Epidermal melanocyte (primary cell): ENCODE results near the gene RHOC.

Experiments used
- DNase-seq: peaks from one replicate; pipeline ENCODE4 v3.0.0; 2011; ENCODE audit warnings: low spot score; ENCODE audit not compliant: insufficient read length

Gene RHOC

DNA sequence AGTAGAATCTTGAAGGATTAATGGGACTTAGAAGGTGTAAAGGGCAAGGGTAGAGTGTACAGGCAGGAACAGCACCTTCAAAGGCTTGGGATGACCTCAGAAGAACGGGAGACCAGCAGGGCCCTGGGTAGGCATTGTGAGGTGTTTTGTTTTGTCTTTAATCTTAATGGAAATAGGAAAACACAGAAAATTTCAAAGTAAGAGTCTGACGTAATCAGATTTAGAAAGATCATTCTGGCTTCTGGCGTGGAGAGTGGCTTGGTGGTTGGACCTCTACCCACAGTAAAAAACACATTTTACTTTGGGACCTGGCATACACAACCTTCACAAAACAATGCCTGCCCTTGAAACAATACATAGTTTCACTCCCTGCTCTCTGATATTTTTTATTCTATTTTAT, 28.3 kb downstream of the RHOC start:
- DNase-seq: no peak

DNA sequence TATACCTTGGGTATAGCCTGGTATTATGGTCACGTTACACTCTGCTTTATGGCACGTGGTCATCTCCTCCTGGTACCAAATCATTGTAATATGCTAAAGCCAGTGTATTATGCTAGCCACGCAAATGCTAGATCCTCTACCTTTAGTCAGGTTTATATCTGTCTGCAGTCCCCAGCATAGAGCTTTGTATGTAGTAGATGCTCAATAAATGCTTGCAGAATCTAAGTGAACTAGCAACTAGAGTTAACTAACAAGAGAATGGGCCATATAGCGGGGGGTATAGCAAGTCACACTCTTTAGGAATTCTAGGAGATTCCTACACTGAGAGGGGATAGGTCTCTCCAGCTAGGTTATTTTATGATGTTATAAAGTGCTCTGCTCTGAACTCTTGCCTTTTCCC, 29.4 kb downstream of the RHOC start:
- no peak for DNase-seq

DNA sequence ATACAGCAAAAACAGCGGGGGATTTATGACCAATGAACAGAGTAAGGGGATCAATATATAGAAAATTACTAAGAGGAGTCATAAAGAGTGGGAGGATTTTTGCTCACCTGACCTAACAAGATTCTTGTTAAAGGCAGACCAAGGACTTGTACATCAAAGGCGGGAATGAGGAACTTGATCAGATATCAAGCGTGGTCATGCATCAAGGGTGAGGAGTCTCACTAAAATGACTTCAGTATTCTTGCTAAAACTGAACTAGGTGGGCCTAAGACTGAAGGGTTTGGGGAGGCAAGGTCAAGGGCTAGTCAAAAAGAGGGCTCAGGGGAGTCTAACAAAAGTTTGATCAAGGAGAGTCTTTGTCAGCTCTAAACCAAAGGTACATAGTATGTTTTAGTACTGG, 30.4 kb downstream of the RHOC start:
- no peak for DNase-seq

DNA sequence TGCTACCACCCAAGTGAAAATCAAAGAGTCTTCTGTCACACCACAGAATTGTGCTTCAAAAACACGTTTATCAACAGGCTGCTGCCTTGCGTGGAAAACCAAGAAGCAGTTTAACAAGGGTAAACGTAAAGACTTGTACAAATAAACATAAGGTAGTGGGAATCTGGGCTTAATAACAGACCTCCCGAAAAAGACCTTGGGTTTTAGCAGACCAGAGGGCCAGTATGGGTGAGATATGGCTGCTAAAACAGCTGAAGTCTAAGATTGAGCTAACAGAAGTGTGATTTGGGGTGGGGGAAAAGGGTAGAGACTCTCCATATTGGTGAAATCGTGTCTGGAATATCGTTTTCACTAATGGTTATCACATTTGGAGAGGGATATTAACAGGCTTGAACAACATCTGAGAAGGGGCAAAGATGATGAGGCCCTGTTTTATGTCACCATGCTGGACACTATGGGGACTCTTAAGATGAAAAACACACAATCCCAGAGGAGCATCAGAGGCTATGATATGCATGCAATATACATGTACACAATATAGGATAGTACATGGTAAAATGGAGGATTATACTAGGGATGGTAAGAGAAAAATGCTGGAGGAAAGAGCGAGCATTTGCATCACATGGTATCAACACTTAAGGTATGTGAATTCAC, 31.1 kb downstream of the RHOC start:
- no peak for DNase-seq

DNA sequence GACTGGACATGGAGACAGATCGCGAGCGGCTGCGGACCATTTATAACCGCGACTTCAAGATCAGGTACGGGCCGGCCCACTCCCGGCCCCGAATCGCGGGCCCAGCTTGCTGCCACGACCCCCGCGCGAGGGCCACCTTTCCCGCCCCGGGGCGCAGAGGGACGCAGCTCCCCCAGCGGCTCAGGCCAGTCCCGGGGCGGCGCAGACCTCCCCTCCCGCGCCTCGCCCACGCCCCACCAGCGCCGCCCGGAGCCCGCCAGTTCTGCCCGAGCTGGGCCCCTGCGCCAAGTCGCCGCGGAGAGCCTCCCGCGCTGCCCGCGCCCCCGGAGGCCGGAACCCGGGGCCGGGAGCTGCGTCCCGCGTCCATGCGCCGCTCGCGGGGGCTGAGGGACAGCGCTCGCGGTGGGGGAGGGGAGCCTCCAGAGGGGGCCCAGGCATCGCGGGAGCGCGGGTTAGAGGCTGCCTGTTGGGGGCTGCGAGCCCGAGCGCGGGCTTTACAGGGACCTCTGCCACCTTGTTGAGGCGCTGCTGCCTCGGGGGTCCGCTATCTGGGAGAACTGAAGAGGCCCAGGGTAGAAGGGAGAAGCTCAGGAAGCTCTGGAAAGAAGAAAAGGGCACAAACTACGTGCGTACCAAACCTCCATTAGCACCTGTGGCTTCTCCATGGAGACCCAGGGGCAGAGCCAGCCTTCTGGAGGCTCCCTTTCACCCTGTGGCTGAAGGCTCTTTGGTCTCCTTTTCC, 31.8 kb downstream of the RHOC start:
- no peak for DNase-seq

DNA sequence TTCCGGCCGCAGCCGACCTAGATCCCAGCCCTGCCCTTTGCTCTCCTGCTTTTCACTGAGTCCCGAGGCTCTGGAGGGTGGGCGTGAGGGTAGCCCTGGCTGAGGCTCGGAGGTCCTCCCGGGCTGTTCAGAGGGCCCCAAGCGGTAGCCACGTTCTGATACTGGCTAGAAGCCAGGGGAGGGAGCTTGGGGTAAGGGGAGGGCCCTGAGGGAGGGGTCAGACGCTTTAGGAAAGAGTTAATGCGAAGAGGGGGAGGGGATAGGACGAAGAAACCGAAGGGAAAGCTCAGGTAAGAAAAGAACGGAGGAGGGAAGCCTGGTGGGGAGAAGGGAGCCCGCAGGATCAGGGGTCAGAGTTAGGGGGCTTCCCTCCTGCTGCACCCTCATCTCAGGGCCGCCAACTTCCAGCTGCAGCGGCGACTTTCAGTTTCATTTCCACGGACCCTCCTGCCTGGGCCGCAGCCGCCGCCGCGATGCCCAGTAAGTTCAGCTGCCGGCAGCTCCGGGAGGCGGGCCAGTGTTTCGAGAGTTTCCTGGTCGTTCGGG, 32.4 kb downstream of the RHOC start, which contains the start of gene MOV10:
Gene MOV10 (plus strand): TSS at position 220 of the 546 bp plus-strand sequence. CDS start 254 bp downstream, at position 474.
- DNase-seq: peak; percentile 48

DNA sequence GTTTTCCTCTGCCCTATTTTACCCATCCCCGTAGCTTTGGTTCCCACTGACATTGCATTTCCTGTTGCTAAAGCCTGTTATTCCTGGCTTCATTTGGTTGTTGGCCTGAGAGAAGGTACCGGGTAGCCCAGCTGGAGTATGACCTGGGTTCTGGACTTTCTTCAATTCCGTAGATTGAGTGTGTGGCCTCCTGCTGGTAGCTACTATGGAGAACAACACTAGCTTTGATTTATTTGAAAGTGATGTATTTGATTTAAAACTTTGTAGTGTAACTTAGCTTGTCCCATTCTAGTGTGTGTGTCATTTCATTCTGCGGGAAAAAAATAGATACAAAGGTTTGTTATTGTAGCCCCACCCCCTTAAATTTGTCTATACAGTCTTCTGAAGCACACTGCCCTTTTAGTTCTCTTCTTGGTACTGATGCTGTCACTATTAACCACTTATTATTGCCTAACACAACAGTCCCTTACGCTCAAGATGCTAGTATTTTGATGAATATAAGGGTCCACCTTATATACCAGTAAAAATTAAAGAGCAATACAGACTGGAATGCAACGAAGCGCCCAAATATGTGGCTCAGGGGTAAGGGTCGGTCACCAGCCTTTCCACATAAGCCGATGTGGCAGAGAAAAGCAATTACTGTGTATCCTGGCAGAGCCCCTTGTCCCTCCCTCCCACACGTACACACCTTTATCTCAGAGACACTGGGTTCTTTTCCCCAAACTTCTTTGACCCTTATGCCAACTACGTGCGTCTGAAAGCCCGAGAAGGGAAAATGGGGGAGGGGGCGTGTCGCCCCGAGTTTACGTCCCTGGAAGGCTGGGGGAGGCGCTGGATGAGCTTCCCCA, 33.1 kb downstream of the RHOC start:
- peak; percentile 53 for DNase-seq

DNA sequence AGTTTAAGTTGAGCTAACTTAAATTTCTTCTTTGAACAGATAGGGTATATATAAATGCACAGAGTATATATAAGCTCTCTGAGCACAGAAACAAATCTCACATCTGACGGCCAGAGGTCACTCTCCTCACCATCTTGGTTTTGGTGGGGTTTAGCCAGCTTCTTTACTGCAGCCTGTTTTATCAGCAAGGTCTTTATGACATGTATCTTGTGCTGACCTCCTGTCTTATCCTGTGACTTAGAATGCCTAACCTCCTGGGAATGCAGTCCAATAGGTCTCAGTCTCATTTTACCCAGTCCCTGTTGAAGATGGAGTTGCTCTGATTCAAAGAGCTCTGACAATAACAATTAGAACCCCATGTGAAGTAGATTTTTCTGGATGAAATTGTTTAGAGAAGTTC, 34.1 kb downstream of the RHOC start:
- DNase-seq: no peak

DNA sequence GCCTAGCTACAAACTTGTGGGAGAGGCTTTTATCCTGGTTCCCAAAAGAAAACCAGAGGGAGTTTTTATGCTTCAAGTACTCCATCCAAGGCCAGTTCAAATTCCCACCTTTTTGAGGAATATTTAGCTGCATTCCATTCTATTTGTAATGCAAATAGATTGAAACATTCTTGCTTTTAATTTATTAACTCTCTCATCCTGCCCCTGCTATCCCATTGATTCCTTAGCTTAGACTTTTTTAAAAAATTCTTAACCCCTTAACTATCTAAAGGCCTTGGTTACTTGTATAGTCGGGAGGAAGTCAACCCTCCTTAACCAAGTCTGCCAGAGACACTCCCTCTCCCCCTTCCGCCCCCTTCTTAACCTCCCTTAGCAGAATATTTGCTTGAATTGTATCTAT, 34.9 kb downstream of the RHOC start:
- DNase-seq: no peak

DNA sequence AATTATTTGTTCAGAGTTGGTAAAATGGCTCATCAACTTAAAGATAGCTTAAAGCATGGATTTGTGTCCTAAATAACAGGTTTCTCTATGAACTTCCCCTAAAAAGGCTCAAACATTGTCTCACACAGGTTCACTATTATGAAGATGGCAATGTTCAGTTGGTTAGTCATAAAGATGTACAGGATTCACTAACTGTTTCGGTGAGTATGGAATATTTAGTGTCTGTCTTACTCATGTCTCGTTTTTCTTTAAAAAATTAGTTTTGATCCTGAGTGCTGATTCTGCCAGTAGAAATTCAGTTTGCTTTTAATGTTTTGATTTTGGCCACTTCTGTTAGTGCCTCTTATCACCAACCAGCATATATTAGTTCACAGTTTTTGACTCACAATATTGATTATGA, 40.0 kb downstream of the RHOC start:
- DNase-seq: no peak

DNA sequence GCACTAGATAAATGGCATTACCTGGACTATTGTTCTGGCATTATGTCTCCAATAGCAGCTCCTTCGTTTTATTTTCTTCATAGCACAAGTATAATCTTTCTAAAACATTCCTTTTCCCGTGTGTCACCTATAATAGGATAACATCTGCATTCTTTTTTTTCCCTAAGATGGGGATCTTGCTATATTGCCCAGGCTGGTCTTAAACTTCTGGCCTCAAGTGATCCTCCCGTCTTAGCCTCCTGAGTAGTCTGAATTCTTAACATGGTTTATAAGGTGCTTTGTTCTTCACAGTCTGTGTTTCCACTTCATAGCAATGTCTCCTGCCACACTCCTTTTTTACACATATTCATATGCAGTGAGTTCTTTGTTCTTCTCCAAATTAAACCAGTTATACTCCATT, 41.1 kb downstream of the RHOC start:
- DNase-seq: no peak

DNA sequence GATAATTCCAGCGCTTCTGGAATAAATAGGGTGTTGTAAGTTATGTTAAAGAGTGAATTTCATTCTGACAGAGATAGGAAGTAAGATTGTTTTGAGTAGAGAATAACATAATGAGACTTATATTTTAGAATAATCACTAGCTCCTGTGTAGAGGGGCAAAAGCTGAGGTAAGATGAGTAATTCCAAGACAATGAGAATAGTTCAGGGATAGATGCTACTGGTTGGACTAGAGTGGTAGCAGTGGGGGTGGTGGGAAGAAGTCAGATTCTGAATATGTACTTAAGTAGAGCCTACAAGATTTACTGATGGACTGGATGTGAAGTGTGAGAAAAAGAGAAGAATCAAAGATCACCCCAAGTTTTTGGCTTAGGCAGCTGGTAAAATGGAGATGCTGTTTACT, 55.7 kb downstream of the RHOC start:
- no peak for DNase-seq
